Activated CD8-positive, alpha-beta memory T cell treated with anti-CD3 and anti-CD28 coated beads for 36 hours (primary cell): Measurements from ENCODE around the gene TRDN. TPM values are rescaled to one million over a fixed set of nuclear protein-coding genes. Genes with fewer than 3 reads are reported as not detected.

Experiments used
- CTCF ChIA-PET: fragments of 350-600 bp; sonication (Branson Sonifier 250); formaldehyde crosslinking; loops from one replicate; lab custom pipeline; 2021; ENCODE audit warnings: antibody characterized with exemption; lab: Charles Lee
- POLR2A ChIA-PET: fragments of 350-600 bp; sonication (Branson Sonifier 250); formaldehyde crosslinking; loops from one replicate; lab custom pipeline; 2021; ENCODE audit warnings: antibody characterized with exemption; lab: Charles Lee
- total RNA-seq, 2 experiments: library from RNA; stranded (reverse); gene quantifications; one replicate each; pipeline ENCODE4 v1.2.3, GENCODE V29; 2021

The TRDN gene
- total RNA-seq, 2 experiments from 2014 or later = not detected

DNA sequence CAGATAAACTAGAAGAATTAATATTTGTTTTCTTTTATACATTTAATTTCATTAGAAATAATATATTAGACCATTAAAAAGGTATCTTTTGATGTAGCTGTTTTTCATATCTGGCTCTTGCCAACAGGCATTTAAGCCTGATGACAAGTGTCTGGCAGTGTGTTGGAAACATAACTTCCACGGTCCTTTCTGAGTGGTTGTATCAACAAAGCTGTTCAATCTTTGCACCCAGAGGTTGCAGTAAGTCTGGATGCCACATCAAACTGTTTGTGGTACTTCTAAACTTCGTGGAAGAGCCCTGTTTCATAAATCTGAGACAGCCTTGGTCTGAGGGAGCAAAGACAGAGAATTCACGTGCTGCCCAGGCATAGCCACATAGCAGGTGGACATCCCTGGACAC lies 197.4 kb downstream of the TRDN start:
- ChIA-PET CTCF (no interaction called here), POLR2A (no interaction called here)

DNA sequence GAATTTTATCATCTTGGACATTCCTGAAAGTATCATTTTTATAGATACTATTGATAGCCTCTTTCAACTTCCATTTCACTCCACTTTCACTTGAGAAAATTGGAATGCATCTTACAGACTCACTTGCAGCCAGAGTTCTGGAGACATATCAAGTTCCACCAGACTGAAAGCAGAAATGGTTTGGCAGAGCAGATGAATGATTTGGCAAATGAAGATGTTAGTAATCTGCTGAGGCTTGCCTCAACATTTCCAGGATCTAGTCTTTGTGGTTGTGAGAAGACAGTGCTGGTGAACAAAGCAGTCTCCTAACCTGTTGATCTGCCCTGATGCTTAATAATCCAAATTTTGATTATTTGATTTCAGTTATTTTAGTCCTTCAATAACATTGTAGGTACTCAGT lies 202.6 kb downstream of the TRDN start:
- POLR2A ChIA-PET = no interaction called here
- CTCF ChIA-PET = no interaction called here

DNA sequence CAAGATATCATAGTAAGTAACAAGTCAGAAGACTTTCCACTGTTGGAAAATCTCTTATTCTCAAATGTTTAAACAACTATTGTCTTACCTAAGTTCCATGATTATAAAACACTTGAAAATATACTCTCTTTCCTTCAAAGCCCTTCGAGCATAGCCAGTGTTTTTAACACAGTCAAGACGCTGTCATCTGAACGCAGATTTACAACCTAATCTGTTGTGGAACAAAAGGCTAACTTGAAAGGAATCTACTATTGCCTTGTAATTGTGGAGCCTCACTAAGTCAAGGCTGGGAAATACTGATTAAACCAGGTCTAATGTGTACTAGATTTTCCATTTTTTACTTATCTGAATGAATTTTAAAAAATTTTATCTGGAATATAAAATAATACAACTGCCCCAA lies 205.8 kb downstream of the TRDN start:
- ChIA-PET POLR2A (no interaction called here), CTCF (no interaction called here)

DNA sequence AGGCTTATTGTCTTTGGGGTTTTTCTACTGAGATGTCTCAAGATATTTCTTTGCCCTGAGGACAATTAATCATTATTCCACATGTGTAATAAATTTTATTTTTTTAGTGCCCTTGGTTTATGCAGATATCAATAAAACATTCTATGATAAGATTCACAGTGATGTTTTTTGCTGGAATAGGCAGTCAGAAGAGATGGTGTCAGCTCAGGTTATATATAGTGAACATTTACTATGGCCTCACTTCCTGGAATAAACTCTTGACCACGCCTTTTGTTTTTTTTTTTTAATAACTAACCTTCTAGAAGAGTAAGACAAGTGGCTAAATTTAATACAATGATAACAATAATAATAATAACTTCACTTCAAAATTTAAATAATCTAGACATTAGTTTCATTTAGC lies 209.7 kb downstream of the TRDN start:
- POLR2A ChIA-PET = no interaction called here
- CTCF ChIA-PET = no interaction called here

DNA sequence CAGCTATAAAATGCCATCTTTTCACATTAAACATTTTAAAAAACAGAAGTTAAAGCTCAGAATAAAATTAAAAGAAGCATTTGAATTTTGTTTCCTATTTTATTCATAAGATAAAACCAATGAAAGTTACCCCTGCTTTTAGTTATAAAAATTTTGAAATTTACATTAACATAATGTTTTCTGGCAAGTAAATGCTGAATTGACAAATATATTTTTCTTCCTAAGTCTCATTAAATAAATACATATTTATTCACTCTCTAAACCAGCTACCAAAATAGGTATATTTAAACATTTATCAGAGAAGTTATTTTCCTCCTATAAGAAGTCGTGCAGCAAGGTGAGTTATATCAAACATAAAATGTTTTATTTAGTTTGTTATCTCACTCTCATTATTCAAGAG lies 213.6 kb downstream of the TRDN start:
- ChIA-PET CTCF (no interaction called here), POLR2A (no interaction called here)

DNA sequence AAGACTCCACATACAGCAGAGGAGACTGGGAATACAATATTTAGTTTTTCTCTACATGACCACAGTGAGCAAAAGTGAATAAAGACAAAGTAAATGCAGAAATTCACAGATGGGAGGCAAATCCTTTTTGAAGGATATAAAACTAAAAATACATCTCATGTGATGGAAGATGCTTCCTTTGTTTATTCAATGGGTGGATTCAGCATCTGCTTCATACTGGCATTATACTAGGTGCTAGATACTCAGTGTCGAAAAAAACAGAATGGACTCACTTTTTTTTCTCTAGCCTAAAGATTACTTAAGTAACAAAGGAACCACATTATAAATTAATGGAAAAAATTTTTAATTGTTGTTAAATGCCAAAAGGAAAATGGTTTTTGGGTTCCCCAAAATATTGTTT lies 216.2 kb downstream of the TRDN start:
- ChIA-PET CTCF (no interaction called here), POLR2A (no interaction called here)

DNA sequence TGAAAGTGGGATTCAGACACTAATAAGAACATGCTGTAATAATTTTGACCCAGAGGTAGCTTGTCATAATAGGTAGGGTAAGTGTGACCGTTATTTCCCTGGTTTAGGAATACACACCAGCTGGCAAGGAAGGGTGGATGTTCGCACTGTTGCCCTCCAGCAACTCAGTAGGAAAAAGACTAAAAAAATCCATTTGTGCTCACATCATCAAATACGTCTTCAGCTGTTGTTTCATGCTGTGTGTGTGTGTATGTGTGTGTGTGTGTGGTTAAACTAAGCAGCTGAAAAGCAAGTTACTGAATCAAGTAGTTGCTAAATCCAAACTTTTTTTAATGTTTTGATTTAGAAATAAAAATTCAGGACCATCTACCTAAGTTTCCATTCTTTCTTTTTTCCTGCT lies 218.7 kb downstream of the TRDN start:
- ChIA-PET CTCF (no interaction called here), POLR2A (no interaction called here)

DNA sequence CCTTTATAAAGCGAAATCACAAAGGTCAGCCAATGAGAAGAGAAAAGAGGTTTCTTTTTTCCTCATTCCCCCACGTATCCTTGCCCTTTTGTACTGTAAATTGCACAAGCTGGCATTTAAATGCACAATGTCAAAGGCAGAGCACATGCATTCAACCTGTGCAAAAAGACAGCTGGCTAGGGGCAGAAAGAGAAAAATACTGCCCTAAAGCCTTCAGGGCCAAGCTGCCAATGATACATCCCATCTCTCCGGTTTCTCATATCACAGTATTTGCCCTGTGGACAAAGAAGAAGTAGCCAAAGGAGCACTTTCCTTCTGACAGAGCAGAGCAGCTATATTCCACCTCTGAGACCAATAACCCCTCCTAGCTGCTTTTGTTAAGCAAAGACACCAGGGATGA lies 219.2 kb downstream of the TRDN start:
- ChIA-PET POLR2A (no interaction called here), CTCF (no interaction called here)

DNA sequence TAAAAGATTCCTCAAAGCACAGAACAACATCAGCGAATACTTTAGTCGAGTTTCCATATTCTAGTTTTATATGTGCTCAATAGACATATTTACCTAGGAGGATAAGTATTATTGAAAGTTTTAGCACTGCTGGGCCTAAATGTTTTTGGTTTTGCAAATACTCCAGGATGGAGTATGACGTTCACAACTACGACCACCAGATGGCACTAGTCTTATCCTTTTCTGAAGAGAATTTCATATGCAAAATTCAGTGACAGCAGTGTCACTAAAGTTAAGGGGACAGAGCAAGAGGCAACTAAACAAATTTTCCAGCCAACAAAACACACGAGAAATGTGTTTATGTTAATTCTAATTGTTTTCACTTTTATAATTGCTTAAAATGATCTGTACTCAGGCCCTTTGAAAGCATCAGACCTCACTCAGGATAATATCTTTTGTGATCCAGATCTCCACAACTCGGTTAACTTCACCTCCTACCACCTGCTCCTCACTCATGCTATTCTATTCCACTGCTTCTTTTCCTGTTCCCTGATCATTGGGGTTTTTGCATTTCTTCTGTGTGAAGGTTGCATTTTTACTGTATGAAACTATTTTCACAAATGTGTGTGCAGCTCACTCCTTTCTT lies 220.8 kb downstream of the TRDN start:
- ChIA-PET POLR2A (no interaction called here), CTCF (no interaction called here)

DNA sequence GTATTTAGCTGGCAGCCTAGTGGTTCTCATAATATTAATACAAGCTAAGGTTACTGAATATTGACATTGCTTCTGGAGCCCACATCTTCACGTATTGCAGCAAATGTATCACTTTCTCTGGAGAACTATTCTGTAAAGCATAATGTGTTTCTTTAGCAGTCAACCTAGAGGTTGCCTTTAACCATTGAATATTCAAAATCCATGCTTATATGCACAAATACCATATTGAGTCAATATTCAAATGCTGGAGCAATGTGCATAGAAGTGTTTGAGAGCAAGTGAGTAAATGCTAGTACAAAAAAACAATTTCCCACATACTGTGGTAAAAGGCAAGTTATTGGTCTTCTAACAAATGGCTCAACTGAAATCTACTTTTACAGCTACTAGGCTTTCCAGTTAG lies 231.8 kb downstream of the TRDN start:
- POLR2A ChIA-PET = no interaction called here
- CTCF ChIA-PET = no interaction called here

DNA sequence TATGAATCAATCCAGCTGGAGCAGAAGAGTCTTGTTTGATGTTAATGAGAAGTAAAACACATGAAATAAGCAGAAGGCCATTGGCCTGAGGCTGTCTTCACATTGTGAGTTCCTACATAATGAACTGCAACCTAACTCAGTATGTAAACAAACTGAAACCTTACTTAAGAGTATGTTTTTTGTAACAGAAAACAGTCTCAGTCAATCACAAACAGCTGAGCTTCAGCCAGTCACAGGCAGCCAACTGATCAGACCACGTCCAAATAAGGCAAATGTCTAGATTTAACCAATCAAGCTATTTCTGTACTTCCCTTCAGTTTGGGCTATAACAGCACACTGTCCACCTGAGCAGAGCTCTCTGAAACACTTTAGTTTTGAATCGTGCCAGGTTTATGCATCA lies 234.7 kb downstream of the TRDN start:
- ChIA-PET POLR2A (no interaction called here), CTCF (no interaction called here)

DNA sequence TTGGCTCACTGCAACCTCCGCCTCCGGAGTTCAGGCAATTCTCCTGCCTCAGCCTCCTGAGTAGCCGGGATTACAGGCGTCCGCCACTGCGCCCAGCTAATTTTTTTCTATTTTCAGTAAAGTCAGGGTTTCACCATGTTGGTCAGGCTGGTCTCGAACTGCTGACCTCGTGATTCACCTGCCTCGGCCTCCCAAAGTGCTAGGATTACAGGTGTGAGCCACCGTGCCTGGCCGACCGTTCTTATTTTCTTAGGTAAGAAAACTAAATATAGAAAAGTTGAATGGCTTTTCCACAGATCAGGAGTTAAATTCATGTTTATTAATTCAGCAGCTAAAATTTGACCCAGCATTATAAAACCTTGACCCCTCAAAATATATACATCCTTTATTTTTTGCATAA lies 238.7 kb downstream of the TRDN start:
- ChIA-PET CTCF (no interaction called here), POLR2A (no interaction called here)

DNA sequence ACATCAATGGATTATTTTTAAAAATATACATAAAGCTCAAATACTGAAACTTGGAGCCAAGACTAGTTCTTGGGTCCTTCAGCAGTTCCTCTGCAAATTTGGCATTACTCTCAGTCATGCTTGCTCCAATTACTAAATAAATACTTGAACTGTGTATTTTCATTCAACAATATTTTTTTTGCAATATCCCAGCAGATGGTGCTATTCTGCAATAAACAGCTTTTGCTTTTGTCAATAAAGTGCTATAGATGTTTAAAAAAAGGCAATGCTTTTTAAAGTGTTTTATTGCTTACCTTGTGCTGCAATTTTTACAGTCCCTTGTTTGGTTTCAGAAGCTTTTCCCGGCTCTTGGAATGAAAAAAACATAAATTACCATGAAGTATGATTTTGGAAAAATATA lies 243.4 kb downstream of the TRDN start:
- ChIA-PET POLR2A (no interaction called here), CTCF (no interaction called here)

DNA sequence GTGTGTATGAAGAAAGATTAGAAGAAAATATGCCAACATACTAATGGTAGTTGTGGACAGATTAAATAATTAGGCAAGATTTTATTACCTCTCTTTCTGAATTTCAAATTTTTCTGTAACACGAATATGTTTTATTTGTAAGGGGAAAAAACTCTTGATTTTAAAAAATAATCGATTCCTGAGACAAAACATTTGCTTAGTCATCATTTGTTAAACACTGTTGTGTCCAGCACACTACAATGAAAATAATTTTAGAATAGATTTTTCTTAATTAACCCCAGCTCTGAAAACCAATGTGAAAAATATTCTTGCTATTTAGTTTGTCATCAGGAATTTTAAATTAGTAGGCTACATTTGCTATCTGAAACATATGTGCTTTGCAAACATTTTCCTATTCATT lies 253.0 kb downstream of the TRDN start:
- ChIA-PET CTCF (interaction anchor here (0.5 kb wide), 1 partner anchor 97 kb away, joined by 3 read pairs; no protein-coding TSS in a partner anchor), POLR2A (no interaction called here)

DNA sequence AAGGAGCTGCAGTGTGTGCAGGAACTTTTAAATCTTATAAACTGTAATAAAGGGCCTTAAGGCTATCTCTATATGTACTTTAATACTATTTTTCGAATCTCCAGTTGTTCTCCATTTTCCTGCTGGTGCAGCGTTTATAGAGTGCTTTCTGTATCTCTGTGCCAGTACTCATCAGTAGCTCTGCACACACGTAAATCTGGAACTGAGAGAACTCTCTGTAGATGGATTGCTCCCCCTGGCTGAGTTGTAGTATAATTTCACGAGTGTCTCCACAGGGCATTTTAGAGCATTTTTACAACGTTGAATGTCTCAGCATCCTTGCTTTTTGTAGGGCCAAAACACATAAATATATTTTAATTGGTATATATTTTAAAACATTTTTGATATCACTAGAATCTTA lies 256.5 kb downstream of the TRDN start:
- CTCF ChIA-PET = interaction anchor here (0.7 kb wide), 1 partner anchor 184 kb away, joined by 3 read pairs; no protein-coding TSS in a partner anchor
- POLR2A ChIA-PET = no interaction called here

DNA sequence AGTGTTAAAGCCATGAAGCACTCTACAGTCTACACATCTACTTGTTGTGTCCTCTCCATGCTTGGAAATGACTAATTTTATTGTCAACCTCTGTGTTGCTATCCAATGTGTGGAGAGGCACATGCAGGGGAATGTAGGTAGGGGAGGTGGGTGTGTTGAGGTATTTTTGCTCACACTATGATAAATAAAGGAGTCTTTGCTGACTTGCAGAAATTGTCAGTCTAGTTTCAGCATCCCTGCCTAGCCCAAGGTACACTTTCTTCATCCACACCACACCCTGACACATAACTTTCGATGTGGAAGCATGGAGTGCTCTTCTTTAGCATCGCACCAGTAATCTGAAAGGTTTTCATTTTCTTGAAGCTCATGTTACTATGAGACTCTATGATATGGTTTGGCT lies 264.0 kb downstream of the TRDN start:
- ChIA-PET POLR2A (no interaction called here), CTCF (no interaction called here)

DNA sequence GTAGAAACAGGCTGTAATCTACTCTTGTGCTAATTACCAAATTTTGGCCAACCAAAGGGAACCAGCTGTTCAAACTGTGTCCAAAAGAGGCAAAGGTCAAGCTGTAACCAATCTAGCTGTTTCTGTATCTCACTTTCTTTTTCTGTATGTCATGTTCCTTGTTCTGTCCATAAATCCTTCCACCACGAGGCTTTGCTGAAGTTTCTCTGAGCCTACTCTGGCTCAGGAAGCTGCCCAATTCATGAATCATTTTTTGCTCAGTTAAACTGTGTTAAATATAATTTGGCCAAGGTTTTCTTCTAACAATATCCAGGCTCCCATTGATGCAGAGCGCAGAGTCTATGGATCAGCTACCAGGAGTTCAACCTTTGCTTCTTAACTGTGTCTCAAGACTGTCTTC lies 272.8 kb downstream of the TRDN start:
- ChIA-PET CTCF (no interaction called here), POLR2A (no interaction called here)

DNA sequence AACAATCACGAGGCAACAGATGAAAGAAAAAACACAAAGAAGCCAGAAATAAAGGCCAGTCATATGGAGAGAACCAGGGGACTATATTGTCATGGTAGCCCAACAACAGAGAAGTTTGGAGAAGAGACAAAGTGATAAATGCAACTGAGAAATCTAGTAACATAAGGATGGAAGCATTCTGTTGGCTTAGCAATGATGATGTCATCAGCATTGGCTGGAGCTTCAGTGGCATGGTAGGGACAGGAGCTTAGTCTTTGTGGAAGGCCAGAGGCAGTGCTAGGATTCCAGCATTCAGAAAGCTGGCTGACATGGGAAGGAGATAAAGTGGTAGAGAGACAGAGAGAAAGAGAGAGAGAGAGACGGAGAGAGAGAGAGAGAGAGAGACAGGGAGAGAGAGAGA lies 276.4 kb downstream of the TRDN start:
- ChIA-PET CTCF (no interaction called here), POLR2A (no interaction called here)

DNA sequence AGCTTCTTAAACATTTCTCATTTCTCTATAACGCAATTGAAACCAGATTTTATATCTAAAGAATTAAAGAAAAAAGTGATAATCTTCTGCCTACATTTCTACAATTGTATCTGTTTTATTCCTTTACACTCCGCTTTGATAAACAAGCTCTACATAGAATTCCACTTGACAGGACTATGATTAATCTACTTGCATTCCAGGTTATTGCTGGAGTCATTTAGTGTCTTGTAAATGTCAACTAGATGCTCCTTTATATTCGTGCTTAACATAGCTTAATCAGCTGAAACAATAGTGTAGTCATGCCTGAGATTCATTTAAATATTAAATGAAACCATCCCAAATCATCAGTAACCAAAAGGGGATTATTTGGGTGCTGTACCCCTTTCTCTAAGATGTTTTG lies 284.0 kb downstream of the TRDN start:
- POLR2A ChIA-PET = no interaction called here

DNA sequence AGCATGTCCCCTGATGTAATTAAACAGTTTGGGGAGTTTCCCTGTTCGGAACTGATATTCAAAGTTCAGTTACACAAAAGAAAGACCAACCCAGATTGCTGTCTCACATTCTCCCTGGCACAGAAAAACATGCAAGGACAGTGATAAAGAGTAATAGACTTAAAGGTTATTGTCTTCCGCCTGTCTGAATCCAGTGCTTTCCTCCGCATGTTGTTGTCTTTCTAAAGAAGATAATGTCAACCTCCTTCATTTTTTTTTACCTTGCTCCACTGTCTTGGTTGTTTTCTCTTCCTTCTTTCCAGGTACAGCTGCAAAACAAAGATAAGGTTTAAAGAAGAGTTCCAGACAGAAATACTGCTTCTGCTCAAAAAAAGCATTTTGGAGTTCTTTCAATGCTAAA lies 284.5 kb downstream of the TRDN start:
- CTCF ChIA-PET = no interaction called here
- POLR2A ChIA-PET = no interaction called here

More for the DNA sequence above, 284.0 kb downstream of the TRDN start:
- CTCF ChIA-PET = no interaction called here

DNA sequence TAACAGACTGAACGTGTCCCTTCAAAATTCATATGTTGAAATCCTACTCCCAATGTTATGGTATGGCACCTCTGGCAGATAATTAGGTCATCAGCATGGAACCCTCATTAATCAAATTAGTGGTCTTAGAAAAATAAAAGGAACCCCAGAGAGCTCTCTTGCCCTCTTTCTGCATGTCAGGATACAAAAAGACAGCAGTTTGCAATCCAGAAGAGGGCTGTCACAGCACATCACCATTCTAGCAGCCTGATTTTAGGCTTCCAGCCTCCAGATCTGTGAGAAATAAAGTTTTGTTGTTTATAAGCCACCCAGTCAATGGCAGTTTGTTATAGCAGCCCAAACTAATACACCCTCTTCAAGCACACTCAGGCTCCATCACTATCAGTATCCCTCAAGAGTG lies 292.9 kb downstream of the TRDN start:
- CTCF ChIA-PET = no interaction called here
- POLR2A ChIA-PET = no interaction called here

DNA sequence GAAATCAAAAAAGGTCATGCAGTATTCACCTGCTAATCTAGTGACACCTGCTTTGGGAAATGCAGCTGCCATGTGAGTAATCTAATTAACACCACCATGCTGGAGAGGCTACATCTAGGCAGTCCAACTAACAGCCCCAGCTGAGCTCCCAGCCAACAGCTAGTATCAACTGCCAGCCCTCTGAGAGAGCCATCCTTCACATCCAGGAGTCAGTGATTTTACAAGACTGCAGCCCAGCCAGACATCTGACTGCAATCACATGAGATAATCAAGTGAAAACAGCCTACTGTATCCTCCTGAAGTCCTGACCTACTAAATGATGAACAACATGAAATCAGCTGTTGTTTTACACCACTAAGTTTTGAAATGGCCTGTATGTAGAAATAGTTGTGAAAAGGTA lies 298.4 kb downstream of the TRDN start:
- POLR2A ChIA-PET = no interaction called here
- CTCF ChIA-PET = no interaction called here
